Measurements from ENCODE around the gene LYRM1. TPM values are rescaled to one million over a fixed set of nuclear protein-coding genes. Genes with fewer than 3 reads are reported as not detected.

The LYRM1 gene
- total RNA-seq, 1 donor from 2014 or later, result 23.3 TPM

Other genes starting within 250 kb of the LYRM1 start
- gene ACSM1, start 203.1 kb upstream of the LYRM1 start, total RNA-seq, result 0.53 TPM
- 41.3 TPM for gene THUMPD1, start 159.0 kb upstream of the LYRM1 start, total RNA-seq
- gene ACSM3, start 136.8 kb upstream of the LYRM1 start, total RNA-seq, result 25.2 TPM
- gene ERI2, start 94.3 kb upstream of the LYRM1 start, total RNA-seq, result 17.6 TPM
- gene REXO5, start 94.2 kb upstream of the LYRM1 start, total RNA-seq, result 4.7 TPM
- 20.7 TPM for gene DCUN1D3, start 413 bp upstream of the LYRM1 start, total RNA-seq

Data from lower lobe of right lung (tissue), 1 donor.